SW480 (cell line): Measurements from ENCODE around the gene RAB37.

Experiments used
- DNase-seq: peaks from one replicate; pipeline ENCODE4 v3.0.0-alpha.2; 2016; ENCODE audit warnings: low spot score

RAB37 gene

DNA sequence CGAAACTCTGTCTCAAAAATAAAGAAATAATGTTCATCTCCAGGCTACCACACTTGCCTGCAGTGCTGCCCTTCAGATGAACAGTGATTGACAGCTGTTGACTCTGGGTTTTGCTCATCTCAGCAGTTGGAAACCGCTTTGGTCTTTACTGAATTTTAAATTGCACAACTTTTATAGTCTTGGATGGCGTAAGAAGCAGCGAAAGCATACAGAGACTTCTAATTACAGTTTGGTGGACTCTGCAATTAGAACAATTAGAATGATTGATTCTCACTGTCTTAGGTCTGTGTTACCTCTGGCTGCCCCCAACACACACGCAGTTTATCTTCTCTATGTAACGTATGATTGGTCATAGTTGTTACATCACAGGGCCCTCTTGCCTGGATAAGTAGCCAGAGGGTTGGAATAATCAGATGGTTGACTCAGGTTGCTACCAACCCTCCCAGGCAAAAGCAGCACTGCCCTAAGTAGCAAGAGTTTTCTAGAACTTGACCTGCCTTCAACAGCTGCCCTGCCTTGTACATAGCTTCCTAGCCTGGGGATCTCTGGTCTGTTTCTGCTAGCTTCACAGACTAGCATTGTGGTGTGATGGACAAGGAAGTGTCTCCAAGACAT lies 41.0 kb downstream of the RAB37 start:
- DNase-seq = no peak

DNA sequence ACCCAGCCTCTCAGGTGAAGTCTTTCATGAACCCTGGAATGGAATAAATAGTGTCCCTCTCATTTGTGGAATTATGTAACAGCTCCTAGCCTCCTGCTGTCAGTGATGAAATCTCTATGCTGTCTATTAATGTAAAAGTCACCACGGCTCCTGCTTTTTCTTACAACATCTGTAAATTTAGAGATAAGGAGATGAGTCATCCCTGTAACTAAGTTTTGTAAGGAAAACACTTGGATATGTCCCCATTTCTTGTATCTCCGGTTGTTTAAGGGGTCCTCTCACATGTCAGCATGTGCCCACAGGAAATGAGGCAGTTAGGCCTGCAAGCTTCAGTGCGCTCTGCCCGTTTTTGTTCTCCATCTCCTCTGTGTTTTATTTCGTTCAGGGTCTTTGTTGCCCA lies 41.9 kb downstream of the RAB37 start:
- DNase-seq = no peak

DNA sequence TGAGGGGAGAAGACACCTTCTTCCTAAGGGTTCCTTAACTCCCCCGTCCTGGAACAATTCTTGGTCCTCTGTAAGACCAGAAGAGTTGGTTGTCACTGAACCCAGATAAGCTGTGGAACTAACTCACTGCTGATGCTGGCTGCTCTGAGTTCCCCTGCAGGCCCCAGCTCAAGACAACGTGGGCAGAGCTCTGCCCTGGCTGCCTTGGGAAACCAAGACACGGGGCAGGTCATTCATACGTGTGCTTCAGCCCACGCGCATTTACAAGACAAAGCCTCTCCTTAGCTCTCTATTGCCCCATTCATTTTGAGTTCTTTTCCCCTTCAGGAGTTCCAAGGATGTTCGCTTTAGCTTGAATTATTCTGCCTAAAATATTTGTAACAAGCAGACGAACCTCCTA lies 42.4 kb downstream of the RAB37 start:
- DNase-seq = no peak

DNA sequence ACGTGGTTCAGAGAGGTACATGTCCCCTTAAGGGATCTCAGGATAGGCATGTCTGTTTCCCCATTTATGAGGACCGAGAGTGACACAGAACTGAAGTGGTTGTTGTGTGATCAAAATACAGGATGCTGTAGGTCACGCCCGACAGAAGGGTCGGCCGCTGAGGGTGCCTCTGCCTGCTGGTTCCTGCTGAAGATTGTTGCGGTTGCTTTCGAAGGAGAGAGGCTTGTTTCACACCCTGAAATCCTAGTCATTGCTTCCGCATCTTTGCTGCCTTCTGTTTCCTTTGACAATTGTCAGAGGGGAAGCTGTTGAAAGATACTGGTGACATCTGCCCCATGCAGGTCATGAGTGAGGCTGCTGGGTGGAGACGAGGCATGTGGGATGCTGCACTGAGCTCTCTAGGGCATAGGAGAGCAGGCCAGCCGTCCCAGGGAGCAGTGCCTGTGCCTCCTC lies 42.9 kb downstream of the RAB37 start:
- no peak for DNase-seq

DNA sequence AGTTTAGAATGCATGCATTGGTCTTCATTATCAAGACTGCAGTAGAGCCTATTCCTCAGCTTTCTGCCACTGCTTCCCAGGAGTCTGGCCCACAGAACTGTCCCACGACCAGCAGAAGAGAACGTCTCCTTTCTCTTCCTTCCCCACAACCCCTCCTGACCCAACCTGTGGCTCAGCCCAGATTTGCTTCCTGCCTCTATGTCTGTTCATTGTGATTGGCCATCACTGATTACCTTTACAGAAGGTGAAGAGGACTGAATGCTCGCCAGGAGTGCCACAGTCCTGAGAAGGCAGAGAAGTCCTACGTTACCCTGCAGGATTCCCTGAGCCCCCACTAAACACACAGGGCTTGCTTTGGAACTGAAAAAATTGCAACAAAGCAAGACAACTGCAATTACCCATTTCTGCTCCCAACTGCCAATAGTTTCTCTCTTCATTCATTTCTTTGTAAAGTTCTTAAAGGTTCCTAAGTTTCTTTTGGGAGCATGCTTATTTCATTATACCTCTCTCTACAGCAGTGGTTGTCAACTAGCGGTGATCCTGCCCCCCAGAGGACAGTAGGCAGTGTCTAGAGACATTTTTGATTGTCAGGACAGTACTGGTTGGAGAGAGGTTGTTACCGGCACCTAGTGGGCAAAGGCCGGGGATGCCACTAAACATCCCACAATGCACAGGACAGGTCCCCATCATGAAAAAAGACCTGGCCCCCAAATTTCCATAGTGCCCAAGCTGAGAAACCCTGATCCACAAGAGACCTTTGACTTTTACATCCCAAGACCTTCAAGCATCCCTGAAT lies 43.6 kb downstream of the RAB37 start:
- DNase-seq = peak; percentile 74

DNA sequence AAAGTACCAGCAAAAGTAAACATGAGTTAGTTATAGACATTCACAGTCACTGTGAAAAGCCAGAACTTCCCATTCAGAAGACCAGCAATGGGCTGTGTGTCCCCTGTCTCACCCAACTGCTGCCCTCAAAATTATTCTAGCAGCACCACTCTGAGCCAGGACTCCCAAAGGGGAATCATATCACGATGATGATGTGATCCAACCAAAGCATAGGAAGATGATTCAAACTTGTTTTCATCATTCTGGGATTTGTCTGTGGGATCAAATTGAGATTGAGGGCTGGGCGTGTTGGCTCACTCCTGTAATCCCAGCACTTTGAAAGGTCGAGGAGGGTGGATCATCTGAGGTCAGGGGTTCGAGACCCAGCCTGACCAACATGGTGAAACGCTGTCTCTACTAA lies 45.5 kb downstream of the RAB37 start:
- no peak for DNase-seq

DNA sequence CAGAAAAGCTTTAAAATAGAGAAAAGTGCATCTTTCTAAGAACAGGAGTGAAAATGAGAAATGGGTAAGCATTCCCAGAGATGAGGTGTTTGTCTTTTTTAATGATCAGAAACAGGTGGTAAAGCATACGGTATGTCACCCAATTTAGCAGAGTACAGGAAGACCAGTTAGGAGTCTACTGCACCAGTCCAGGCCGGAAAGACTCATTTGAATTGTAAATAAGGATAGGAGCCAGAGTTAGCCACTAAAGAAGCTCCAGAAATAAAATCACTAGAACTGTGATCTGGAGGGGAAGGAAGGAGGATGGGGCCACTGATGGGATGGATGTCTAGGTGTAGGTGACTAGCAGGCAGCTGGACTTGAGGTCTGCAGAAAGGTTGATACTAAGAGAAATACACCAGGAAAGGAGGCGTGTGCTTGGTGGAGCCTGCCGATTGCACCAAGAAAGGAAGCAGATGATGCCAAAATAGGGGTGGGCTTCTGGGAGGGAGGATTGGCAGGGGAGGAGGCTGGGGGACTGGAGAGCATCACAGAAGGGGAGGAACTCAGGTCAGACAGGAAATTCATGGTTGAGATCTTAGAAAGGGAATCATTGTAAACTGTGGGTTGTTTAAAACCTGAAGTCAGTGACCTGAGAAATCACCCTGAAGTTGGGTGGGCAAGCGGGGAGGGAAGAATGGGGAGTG lies 47.2 kb downstream of the RAB37 start:
- no peak for DNase-seq

DNA sequence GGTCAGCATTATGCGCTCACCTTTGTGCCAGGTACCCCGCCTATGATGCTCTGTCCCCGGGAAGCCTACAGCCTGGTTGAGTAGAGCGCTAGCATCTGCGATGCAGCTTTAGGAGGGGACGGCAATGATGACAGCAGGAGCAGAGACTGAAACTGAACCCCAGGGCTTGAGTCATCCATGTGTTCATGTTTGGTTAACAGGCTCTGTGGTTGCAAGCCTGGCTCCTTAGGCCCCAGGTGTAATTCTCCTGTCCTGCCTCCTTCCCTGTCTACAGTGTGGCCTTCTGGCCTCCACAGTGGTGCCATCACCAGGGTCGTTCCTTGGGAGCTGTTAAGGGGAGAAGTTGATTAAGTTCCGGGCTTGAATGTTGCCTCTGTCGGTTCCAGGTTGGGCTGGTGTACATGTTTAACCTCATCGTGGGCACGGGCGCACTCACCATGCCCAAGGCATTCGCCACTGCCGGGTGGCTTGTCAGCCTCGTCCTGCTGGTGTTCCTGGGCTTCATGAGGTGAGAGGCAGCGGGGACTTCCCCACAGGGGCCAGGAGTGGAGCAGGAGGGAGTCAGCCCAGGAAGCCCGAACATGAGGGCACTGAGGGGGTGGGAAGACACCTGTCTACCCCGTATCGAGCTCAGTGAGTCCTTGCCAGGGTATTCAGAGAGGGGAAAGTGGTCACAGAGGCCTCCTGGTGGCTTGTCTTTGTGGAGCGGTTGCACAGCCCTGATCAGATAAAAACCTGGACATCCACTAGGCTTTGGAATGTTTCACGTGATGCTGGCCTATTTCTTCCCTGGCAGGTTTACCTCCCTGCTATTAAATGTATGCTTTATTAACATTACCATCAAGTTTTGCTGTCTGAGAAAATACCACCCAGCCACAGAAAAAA lies 48.3 kb downstream of the RAB37 start:
- DNase-seq = no peak

DNA sequence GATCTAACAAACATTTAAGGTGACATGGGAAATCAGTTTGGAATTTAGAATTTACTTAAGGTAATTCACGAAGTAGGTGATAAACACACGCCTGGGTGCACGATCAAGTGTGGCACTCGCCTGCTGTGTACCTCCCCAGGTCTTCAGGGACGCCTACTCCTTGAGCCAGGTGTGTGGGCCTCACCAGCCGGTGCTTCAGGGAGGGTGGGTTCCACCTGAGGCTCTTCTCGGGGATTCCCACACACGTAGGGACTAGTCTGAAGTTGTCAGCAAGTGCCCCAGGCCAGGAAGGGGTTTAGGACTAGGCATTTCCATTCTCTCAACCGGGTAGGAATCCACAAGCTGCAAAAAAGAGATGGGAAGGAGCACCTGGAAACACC lies 48.9 kb downstream of the RAB37 start:
- DNase-seq = no peak

DNA sequence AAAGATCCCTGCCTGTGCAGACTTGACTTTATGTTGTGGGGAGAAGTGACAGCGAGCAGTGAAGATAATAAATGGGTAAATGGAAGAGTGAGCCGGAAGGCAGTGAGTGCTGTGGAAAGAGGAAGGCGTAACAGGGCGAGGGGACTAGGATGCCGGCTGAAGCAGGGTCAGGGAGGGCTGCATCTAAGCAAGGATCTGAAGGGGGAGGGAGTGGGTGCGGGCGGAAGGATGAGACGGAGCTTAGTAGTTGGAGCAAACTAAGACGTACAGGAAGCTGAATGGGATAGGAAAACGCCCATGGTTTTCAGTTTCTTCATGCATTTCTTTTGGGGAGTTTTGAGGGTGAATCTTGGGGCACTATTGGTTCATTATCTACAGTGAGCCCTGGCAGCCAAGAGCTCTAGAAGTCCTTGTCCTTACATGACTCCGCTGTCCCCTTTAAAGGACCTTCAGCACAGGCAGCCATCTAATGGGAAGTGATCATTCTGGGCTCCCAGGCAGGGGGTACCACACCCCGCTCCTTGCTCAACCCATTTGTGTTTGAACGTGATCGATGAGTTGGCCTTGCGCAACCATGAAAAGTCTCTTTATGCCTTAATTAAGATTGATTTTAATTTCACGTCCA lies 49.5 kb downstream of the RAB37 start:
- DNase-seq = no peak

DNA sequence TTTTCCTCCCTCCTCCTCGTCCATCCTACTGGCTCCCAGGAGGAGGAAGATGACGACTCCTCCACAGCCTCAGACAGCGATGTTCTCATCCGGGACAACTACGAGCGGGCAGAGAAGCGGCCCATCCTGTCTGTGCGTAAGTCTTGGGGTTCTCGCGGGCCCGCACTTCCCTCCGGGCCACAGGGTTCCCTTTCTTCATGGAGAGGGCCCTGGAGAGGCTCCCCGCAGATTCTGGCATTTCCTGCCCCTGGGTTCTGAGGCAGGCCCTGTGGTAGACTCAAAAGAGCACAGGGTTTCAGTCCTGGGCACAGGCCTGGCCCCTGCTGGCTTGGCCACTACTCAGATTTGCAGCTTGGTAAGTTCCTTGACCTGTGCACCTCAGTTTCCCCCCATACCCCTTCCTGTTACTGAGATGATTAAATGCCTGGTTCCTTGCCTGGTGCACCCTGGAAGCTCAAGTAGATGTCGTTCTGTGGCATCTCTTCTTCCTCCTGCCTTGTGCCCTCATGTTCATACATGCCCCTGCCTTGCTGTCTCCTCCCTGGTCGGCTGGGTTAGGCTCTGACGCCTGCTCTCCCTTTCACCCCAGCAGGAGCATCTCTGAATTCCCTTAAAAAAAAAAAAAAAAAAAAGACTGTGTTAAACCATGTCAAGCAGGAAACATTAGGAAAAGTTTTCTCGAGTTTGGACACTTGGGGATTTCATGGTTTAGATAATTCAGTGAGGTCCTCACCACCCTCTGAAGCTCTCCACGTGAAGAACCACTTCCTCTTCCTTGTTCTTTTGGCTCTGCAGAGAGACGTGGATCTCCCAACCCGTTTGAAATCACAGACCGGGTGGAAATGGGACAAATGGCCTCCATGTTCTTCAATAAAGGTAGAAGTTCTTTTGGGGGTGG lies 53.4 kb downstream of the RAB37 start:
- no peak for DNase-seq

DNA sequence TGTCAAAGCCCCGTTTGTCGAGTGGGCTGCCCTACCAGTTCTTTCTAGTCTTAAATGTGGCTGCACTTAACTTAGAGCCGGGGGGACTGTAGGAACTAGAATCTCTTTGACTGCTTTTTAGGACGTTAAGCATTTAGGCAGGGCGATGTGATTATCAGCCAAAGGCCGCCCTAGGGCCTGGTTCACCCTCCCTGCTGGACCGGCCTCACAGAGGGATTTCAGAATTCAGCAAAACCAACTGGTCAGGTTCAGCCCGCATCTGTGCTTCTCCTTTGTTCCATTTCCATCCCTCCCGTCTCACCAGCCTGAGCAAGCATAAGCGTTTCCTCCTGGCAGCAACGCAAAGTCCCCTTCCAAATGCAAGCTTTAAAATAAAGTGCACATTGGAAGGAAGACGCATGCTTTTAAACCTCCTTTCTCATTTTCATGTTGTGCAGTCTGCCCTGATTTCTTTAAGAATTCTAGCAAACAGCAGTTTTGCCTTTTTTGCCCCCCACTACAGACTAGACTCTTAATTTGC lies 55.6 kb downstream of the RAB37 start:
- DNase-seq = no peak

DNA sequence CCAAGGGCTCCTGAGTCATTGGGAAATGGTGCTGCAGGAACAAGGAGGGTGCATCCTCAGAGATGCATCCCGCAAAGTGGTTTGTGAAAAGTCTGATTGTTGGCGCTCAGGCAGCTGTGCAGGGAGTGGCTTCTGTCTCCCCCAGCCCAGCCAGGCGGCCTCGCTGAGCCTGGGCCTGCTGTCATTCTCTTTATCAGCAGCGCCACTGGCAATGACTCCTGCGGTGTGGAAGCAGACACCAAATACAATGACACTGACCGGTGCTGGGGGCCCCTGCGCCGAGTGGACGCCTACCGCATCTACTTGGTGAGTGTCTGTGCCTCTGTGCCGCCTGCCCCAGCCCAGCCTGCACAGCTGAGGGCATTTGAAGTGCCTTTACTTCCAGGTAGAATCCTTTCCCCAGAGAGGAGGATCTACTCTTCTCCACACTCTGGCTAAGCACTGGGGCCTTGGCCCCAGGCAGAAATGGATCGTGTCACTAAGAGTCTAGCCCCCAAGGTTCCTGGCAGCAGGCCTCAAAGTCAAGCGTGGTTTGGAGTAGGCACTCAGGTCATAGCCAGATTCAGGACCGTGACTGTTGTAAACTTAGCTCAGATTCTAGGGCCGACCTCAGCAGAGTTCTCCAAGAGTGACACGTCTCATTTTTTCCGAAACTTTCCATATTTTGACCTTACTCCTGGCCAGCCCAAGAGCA lies 58.4 kb downstream of the RAB37 start:
- DNase-seq = no peak

DNA sequence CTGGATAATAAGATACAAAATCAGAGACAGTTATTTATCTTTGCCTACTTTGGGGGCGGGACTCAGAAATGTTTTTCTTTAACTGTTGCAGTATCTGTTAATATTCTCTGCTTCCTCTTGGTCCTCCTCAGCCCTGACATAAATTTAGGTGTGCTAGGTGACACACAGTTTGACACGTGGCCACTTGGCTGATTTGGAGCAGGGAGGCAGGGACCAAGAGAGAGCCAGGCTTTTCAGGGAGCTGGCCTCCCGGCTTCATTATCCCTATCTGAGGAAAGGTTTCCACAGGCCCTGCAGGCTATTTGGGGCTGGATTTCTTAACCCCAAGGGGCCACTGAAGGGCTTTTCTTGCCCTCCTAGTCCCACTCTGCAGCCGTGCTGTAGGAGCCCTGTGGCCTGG lies 59.2 kb downstream of the RAB37 start:
- DNase-seq = no peak

DNA sequence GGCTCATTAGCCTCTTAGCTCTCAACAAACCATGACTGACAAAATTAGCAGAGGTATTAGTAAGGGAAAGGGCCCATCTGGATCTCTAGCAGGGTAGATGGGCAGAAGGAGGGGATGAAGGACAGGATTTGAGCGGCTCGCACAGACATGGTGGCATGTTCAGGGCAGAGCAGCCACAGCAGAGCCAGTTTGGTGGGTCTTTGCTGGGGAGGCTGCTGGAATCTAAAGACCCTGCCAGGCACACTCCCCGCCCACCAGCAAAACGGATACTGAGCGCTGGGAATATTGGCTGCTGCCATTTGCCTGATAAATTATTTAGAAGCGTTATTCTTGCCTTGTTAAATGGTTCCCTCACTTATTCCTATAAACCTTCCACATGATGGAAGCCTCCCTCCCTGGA lies 59.8 kb downstream of the RAB37 start:
- DNase-seq = no peak
